ENCODE data around the gene FYB2.

The FYB2 gene

GRCh38 chr1:56819387-56819899 lies at the start of gene FYB2:
Gene FYB2, minus strand, starts transcription at chr1:56819404. Its CDS starts 114 bp downstream, at chr1:56819290.
- DNase-seq (ENCODE audit: low read depth): no peak

GRCh38 chr1:56868761-56869160 lies 49.6 kb upstream of the FYB2 start:
- no peak for DNase-seq (ENCODE audit: low read depth)

- DNase-seq (ENCODE audit: low read depth): no peak
Observed at GRCh38 chr1:56867491-56867890, 48.3 kb upstream of the FYB2 start.

- no peak for DNase-seq (ENCODE audit: low read depth)
Observed at GRCh38 chr1:56866656-56867055, 47.5 kb upstream of the FYB2 start.

- no peak for DNase-seq (ENCODE audit: low read depth)
Observed at GRCh38 chr1:56864430-56864829, 45.2 kb upstream of the FYB2 start.

- DNase-seq (ENCODE audit: low read depth): no peak
Observed at GRCh38 chr1:56863265-56863992, 44.2 kb upstream of the FYB2 start.

GRCh38 chr1:56859287-56859686 lies 40.1 kb upstream of the FYB2 start:
- DNase-seq (ENCODE audit: low read depth): no peak

GRCh38 chr1:56856186-56856585 lies 37.0 kb upstream of the FYB2 start:
- DNase-seq (ENCODE audit: low read depth): no peak

GRCh38 chr1:56855190-56855589 lies 36.0 kb upstream of the FYB2 start:
- DNase-seq (ENCODE audit: low read depth): no peak

GRCh38 chr1:56854521-56855099 lies 35.4 kb upstream of the FYB2 start, which contains the start of gene C8A:
Gene C8A, plus strand, starts transcription at chr1:56854797. Its CDS starts 105 bp downstream, at chr1:56854902.
- DNase-seq (ENCODE audit: low read depth): no peak

- DNase-seq (ENCODE audit: low read depth): no peak
Observed at GRCh38 chr1:56852476-56852875, 33.3 kb upstream of the FYB2 start.

- no peak for DNase-seq (ENCODE audit: low read depth)
Observed at GRCh38 chr1:56850922-56851321, 31.7 kb upstream of the FYB2 start.

- no peak for DNase-seq (ENCODE audit: low read depth)
Observed at GRCh38 chr1:56850411-56850810, 31.2 kb upstream of the FYB2 start.

- DNase-seq (ENCODE audit: low read depth): no peak
Observed at GRCh38 chr1:56849750-56850149, 30.5 kb upstream of the FYB2 start.

- no peak for DNase-seq (ENCODE audit: low read depth)
Observed at GRCh38 chr1:56845343-56845742, 26.1 kb upstream of the FYB2 start.

GRCh38 chr1:56844545-56845136 lies 25.4 kb upstream of the FYB2 start:
- no peak for DNase-seq (ENCODE audit: low read depth)

GRCh38 chr1:56843544-56843943 lies 24.3 kb upstream of the FYB2 start:
- no peak for DNase-seq (ENCODE audit: low read depth)

- DNase-seq (ENCODE audit: low read depth): no peak
Observed at GRCh38 chr1:56838759-56839158, 19.6 kb upstream of the FYB2 start.

- no peak for DNase-seq (ENCODE audit: low read depth)
Observed at GRCh38 chr1:56837244-56837939, 18.2 kb upstream of the FYB2 start.

- no peak for DNase-seq (ENCODE audit: low read depth)
Observed at GRCh38 chr1:56836359-56836758, 17.2 kb upstream of the FYB2 start.

- no peak for DNase-seq (ENCODE audit: low read depth)
Observed at GRCh38 chr1:56835657-56836056, 16.5 kb upstream of the FYB2 start.

- DNase-seq (ENCODE audit: low read depth): no peak
Observed at GRCh38 chr1:56834137-56834900, 15.1 kb upstream of the FYB2 start.

Measured in CMK (cell line).